Erythroblast (primary cell): ENCODE data around the gene PML.

ENCODE experiments used
- GATA1 ChIP-seq: IDR thresholded peaks from 2 replicates; pipeline ENCODE4 v1.6.1; 2011; ENCODE audit warnings: low read depth, mild to moderate bottlenecking, control low read depth, low read length, moderate library complexity
- POLR2A ChIP-seq: IDR thresholded peaks from 2 replicates; pipeline ENCODE4 v1.6.1; 2011; ENCODE audit warnings: mild to moderate bottlenecking, low read length

DNA sequence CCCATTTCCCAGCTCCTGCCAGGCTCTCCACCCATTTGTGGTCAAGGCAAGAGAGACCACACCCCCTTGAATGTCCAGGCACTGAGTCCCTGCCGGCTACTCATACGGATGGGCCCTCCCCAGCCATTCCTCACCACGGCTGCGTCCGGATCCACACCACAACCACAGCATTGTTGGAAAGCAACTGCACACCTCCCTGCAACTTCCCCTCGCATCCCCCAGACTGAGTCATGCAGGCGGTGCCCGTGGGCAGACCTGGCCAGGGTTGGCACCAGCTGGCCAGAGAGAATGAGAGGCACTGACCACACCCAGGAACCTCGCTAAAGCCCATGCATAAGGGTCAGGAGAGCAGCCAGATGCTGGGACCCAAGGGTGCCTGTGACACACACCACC, 37.8 kb upstream of the PML start:
- TF ChIP-seq POLR2A = no peak
- no peak for TF ChIP-seq GATA1
